Lower leg skin (tissue), 3 donors: ENCODE results near the gene PTPRN2.

Experiments
- CTCF ChIP-seq, 3 donors: fragments of 450-650 bp; IDR thresholded peaks; one replicate each; pipeline ENCODE4 v1.5.1; 2016; ENCODE audit warnings: antibody characterized with exemption in 3 of 3, mild to moderate bottlenecking in 3 of 3, moderate library complexity in 2 of 3
- POLR2A ChIP-seq, 2 donors: fragments of 450-650 bp; IDR thresholded peaks; one replicate each; pipeline ENCODE4 v1.6.1; 2016 to 2017; ENCODE audit warnings: antibody characterized with exemption in 2 of 2, mild to moderate bottlenecking in 1 of 2, moderate library complexity in 1 of 2

GRCh38 chr7:157848508-157849340 is 738.9 kb downstream of the PTPRN2 start:
- TF ChIP-seq CTCF (IDR thresholded peaks at IDR 0.05), result no peak
- TF ChIP-seq POLR2A (IDR thresholded peaks at IDR 0.05), result no peak
